ENCODE data around the gene IQCH.

The IQCH gene

GRCh38 chr15:67365994-67366393 lies 111.4 kb downstream of the IQCH start:
- Mint-ChIP-seq H3K9me3 (no peaks in the 10 kb centered on the region), H3K36me3 (ENCODE audit: low read depth) (no peaks in the 10 kb centered on the region), H3K27ac (no peak overlapping the region), H3K27me3 (no peaks in the 10 kb centered on the region), H3K4me1 (ENCODE audit: low read depth) (no peaks in the 10 kb centered on the region), H3K4me3 (no peak overlapping the region)
- intact Hi-C loops (cut with micrococcal nuclease): no loop called here

- no peak overlapping the region for H3K27ac Mint-ChIP-seq
- H3K4me1 Mint-ChIP-seq (ENCODE audit: low read depth): no peaks in the 10 kb centered on the region
- intact Hi-C loops (cut with micrococcal nuclease): no loop called here
- H3K27me3 Mint-ChIP-seq: no peaks in the 10 kb centered on the region
- no peaks in the 10 kb centered on the region for H3K9me3 Mint-ChIP-seq
- H3K36me3 Mint-ChIP-seq (ENCODE audit: low read depth): no peaks in the 10 kb centered on the region
- H3K4me3 Mint-ChIP-seq: no peak overlapping the region
Measured at GRCh38 chr15:67366904-67367303, 112.3 kb downstream of the IQCH start.

- H3K4me1 Mint-ChIP-seq (ENCODE audit: low read depth): no peaks in the 10 kb centered on the region
- H3K9me3 Mint-ChIP-seq: no peaks in the 10 kb centered on the region
- H3K36me3 Mint-ChIP-seq (ENCODE audit: low read depth): no peaks in the 10 kb centered on the region
- no peak overlapping the region for H3K4me3 Mint-ChIP-seq
- no peaks in the 10 kb centered on the region for H3K27me3 Mint-ChIP-seq
- no peak overlapping the region for H3K27ac Mint-ChIP-seq
- intact Hi-C loops (cut with micrococcal nuclease): no loop called here
Measured at GRCh38 chr15:67369359-67369998, 114.9 kb downstream of the IQCH start.

- H3K4me3 Mint-ChIP-seq: no peak overlapping the region
- no peak overlapping the region for H3K27ac Mint-ChIP-seq
- H3K4me1 Mint-ChIP-seq (ENCODE audit: low read depth): no peaks in the 10 kb centered on the region
- H3K36me3 Mint-ChIP-seq (ENCODE audit: low read depth): no peaks in the 10 kb centered on the region
- intact Hi-C loops (cut with micrococcal nuclease): no loop called here
- H3K27me3 Mint-ChIP-seq: no peaks in the 10 kb centered on the region
- H3K9me3 Mint-ChIP-seq: no peaks in the 10 kb centered on the region
Measured at GRCh38 chr15:67370206-67370954, 115.8 kb downstream of the IQCH start.

- no peaks in the 10 kb centered on the region for H3K9me3 Mint-ChIP-seq
- H3K4me3 Mint-ChIP-seq: no peak overlapping the region
- no peak overlapping the region for H3K27ac Mint-ChIP-seq
- no peaks in the 10 kb centered on the region for H3K4me1 Mint-ChIP-seq (ENCODE audit: low read depth)
- intact Hi-C loops (cut with micrococcal nuclease): no loop called here
- no peaks in the 10 kb centered on the region for H3K36me3 Mint-ChIP-seq (ENCODE audit: low read depth)
- no peaks in the 10 kb centered on the region for H3K27me3 Mint-ChIP-seq
Measured at GRCh38 chr15:67372543-67372942, 118.0 kb downstream of the IQCH start.

- intact Hi-C loops (cut with micrococcal nuclease): no loop called here
- Mint-ChIP-seq H3K36me3 (ENCODE audit: low read depth) (no peaks in the 10 kb centered on the region), H3K27ac (no peak overlapping the region), H3K4me3 (no peak overlapping the region), H3K27me3 (no peaks in the 10 kb centered on the region), H3K4me1 (ENCODE audit: low read depth) (no peaks in the 10 kb centered on the region), H3K9me3 (no peaks in the 10 kb centered on the region)
Measured at GRCh38 chr15:67372986-67373675, 118.5 kb downstream of the IQCH start.

GRCh38 chr15:67373971-67374370 lies 119.4 kb downstream of the IQCH start:
- Mint-ChIP-seq H3K36me3 (ENCODE audit: low read depth) (no peaks in the 10 kb centered on the region), H3K4me3 (no peak overlapping the region), H3K27me3 (no peaks in the 10 kb centered on the region), H3K9me3 (no peaks in the 10 kb centered on the region), H3K4me1 (ENCODE audit: low read depth) (no peaks in the 10 kb centered on the region), H3K27ac (no peak overlapping the region)
- intact Hi-C loops (cut with micrococcal nuclease): no loop called here

- Mint-ChIP-seq H3K4me1 (ENCODE audit: low read depth) (no peaks in the 10 kb centered on the region), H3K36me3 (ENCODE audit: low read depth) (no peaks in the 10 kb centered on the region), H3K27me3 (no peaks in the 10 kb centered on the region), H3K27ac (no peak overlapping the region), H3K4me3 (no peak overlapping the region), H3K9me3 (no peaks in the 10 kb centered on the region)
- intact Hi-C loops (cut with micrococcal nuclease): no loop called here
Measured at GRCh38 chr15:67379530-67379929, 124.9 kb downstream of the IQCH start.

- H3K27me3 Mint-ChIP-seq: no peaks in the 10 kb centered on the region
- H3K27ac Mint-ChIP-seq: no peak overlapping the region
- intact Hi-C loops (cut with micrococcal nuclease): loop anchor here (10.0 kb wide), 1 partner anchor 454 kb away; no protein-coding TSS in a partner anchor
- H3K36me3 Mint-ChIP-seq (ENCODE audit: low read depth): no peaks in the 10 kb centered on the region
- H3K4me1 Mint-ChIP-seq (ENCODE audit: low read depth): no peaks in the 10 kb centered on the region
- H3K9me3 Mint-ChIP-seq: no peaks in the 10 kb centered on the region
- H3K4me3 Mint-ChIP-seq: no peak overlapping the region
Measured at GRCh38 chr15:67380921-67381320, 126.3 kb downstream of the IQCH start.

- H3K27me3 Mint-ChIP-seq: no peaks in the 10 kb centered on the region
- H3K9me3 Mint-ChIP-seq: no peaks in the 10 kb centered on the region
- H3K27ac Mint-ChIP-seq: no peak overlapping the region
- no peak overlapping the region for H3K4me3 Mint-ChIP-seq
- no peaks in the 10 kb centered on the region for H3K36me3 Mint-ChIP-seq (ENCODE audit: low read depth)
- intact Hi-C loops (cut with micrococcal nuclease): loop anchor here (10.0 kb wide), 1 partner anchor 453 kb away; no protein-coding TSS in a partner anchor
- no peaks in the 10 kb centered on the region for H3K4me1 Mint-ChIP-seq (ENCODE audit: low read depth)
Measured at GRCh38 chr15:67381416-67382045, 126.9 kb downstream of the IQCH start.

GRCh38 chr15:67382723-67383122 lies 128.1 kb downstream of the IQCH start:
- no peaks in the 10 kb centered on the region for H3K36me3 Mint-ChIP-seq (ENCODE audit: low read depth)
- no peak overlapping the region for H3K4me3 Mint-ChIP-seq
- intact Hi-C loops (cut with micrococcal nuclease): loop anchor here (10.0 kb wide), 1 partner anchor 452 kb away; no protein-coding TSS in a partner anchor
- no peak overlapping the region for H3K27ac Mint-ChIP-seq
- H3K9me3 Mint-ChIP-seq: no peaks in the 10 kb centered on the region
- peaks cover under 1% of the 10 kb centered on the region for H3K27me3 Mint-ChIP-seq
- H3K4me1 Mint-ChIP-seq (ENCODE audit: low read depth): no peaks in the 10 kb centered on the region

- H3K36me3 Mint-ChIP-seq (ENCODE audit: low read depth): no peaks in the 10 kb centered on the region
- intact Hi-C loops (cut with micrococcal nuclease): loop anchor here (10.0 kb wide), 1 partner anchor 451 kb away; no protein-coding TSS in a partner anchor
- peaks cover 2% of the 10 kb centered on the region for H3K27me3 Mint-ChIP-seq
- H3K4me1 Mint-ChIP-seq (ENCODE audit: low read depth): no peaks in the 10 kb centered on the region
- no peak overlapping the region for H3K4me3 Mint-ChIP-seq
- no peaks in the 10 kb centered on the region for H3K9me3 Mint-ChIP-seq
- no peak overlapping the region for H3K27ac Mint-ChIP-seq
Measured at GRCh38 chr15:67383899-67384298, 129.3 kb downstream of the IQCH start.

GRCh38 chr15:67384761-67385160 lies 130.2 kb downstream of the IQCH start:
- H3K27me3 Mint-ChIP-seq: peaks cover 2% of the 10 kb centered on the region
- H3K27ac Mint-ChIP-seq: no peak overlapping the region
- H3K4me1 Mint-ChIP-seq (ENCODE audit: low read depth): no peaks in the 10 kb centered on the region
- H3K9me3 Mint-ChIP-seq: no peaks in the 10 kb centered on the region
- no peak overlapping the region for H3K4me3 Mint-ChIP-seq
- H3K36me3 Mint-ChIP-seq (ENCODE audit: low read depth): no peaks in the 10 kb centered on the region
- intact Hi-C loops (cut with micrococcal nuclease): loop anchor here (10.0 kb wide), 1 partner anchor 450 kb away; no protein-coding TSS in a partner anchor

GRCh38 chr15:67385971-67386370 lies 131.4 kb downstream of the IQCH start:
- Mint-ChIP-seq H3K36me3 (ENCODE audit: low read depth) (no peaks in the 10 kb centered on the region), H3K27me3 (peaks cover 2% of the 10 kb centered on the region), H3K4me1 (ENCODE audit: low read depth) (no peaks in the 10 kb centered on the region), H3K4me3 (no peak overlapping the region), H3K9me3 (no peaks in the 10 kb centered on the region), H3K27ac (no peak overlapping the region)
- intact Hi-C loops (cut with micrococcal nuclease): loop anchor here (10.0 kb wide), 1 partner anchor 449 kb away; no protein-coding TSS in a partner anchor

All from dendritic cell treated with granulocyte-macrophage colony-stimulating factor and Interleukin-4, amounts not matched to agents 40 ng/mL and 50 ng/mL, for 4 days (primary cell).